Measurements from ENCODE around the gene EFNA5. TPM values are rescaled to one million over a fixed set of nuclear protein-coding genes. Genes with fewer than 3 reads are reported as not detected.

EFNA5 gene
- total and polyA plus RNA-seq, 10 of the 15 experiments (the other 5 are each of a cell fraction or from before 2014, with no cell fraction given): 0.19 to 12.6 (median 3.9) TPM

- FAIRE-seq (no peak), DNase-seq (ENCODE audit: low read depth, low spot score) (no peak), ATAC-seq (no peak)
- Histone ChIP-seq H3K36me3 (ENCODE audit: control insufficient read depth in 2 of 2, insufficient read depth in 2 of 2, low read length in 1 of 2) (no peaks in the 10 kb centered on the region), H3K4me2 (ENCODE audit: control insufficient read depth, insufficient read depth) (no peak overlapping the region), H3K4me1 (ENCODE audit: control insufficient read depth, insufficient read depth, low read length) (no peaks in the 10 kb centered on the region), H2AFZ (ENCODE audit: control insufficient read depth, low read depth, low read length) (no peak overlapping the region), H3K9me3 (replicated peaks; ENCODE audit: control insufficient read depth, insufficient read depth, low read length) (no peaks in the 10 kb centered on the region), H3K79me2 (ENCODE audit: control insufficient read depth, insufficient read depth, low read length) (peaks cover 2% of the 10 kb centered on the region), H3K27me3 (replicated peaks in 1 of 2; ENCODE audit: control insufficient read depth in 2 of 2, insufficient read depth in 2 of 2, low read length in 1 of 2) (no peaks in the 10 kb centered on the region; a peak in 1 of 4 replicates), H3K9ac (ENCODE audit: control insufficient read depth, insufficient read depth, low read length) (no peak overlapping the region), H3K4me3 (no peak overlapping the region), H3K27ac (ENCODE audit: control insufficient read depth, insufficient read depth) (no peak overlapping the region), H4K20me1 (ENCODE audit: control insufficient read depth, insufficient read depth) (no peaks in the 10 kb centered on the region)
- RAD21 ChIA-PET (ENCODE audit: unreplicated experiment): interaction anchor here (0.6 to 1.4 kb wide), 6 partner anchors 30 to 145 kb away, joined by 3 to 5 read pairs (median 4); no protein-coding TSS in a partner anchor
- CTCF ChIA-PET: interaction anchor here (0.6 to 2.1 kb wide), 9 partner anchors 9 to 146 kb away, joined by 3 to 8 read pairs (median 4); no protein-coding TSS in a partner anchor
- in situ Hi-C loops (cut with MboI) (no loop called here), intact Hi-C loops (cut with micrococcal nuclease; ENCODE audit: unreplicated experiment) (no loop called here)
- WGBS (ENCODE audit: insufficient coverage, insufficient replicate concordance, low lambda C conversion rate, missing lambda C conversion rate): 91% methylated on average over 1 of the region's 1 CpG
- TF ChIP-seq STAT1 (conservative IDR thresholded peaks at IDR 0.05) (no peak), IKZF1 (conservative IDR thresholded peaks at IDR 0.05) (no peak), PBX3 (IDR thresholded peaks at IDR 0.05; ENCODE audit: insufficient replicate concordance, low read depth, low read length) (no peak), ASH2L (IDR thresholded peaks at IDR 0.05; ENCODE audit: borderline replicate concordance, low read depth) (no peak), PAX8 (IDR thresholded peaks at IDR 0.05) (no peak), SIN3A (IDR thresholded peaks at IDR 0.05; ENCODE audit: low read depth, low read length) (no peak), NFIC (IDR thresholded peaks at IDR 0.05; ENCODE audit: low read depth, low read length) (no peak), BCL3 (IDR thresholded peaks at IDR 0.05; ENCODE audit: borderline replicate concordance, insufficient read depth, low read depth, low read length, poor library complexity, severe bottlenecking) (no peak), NBN (IDR thresholded peaks at IDR 0.05) (no peak)
- no TSS peak for BruUV-seq (replicated peaks)
- POLR2A ChIA-PET: interaction anchor here (0.8 to 1.3 kb wide), 4 partner anchors 13 to 51 kb away, joined by 3 to 4 read pairs (median 4); no protein-coding TSS in a partner anchor
- SMC1A ChIA-PET (ENCODE audit: uncharacterized antibody, unreplicated experiment): interaction anchor here (0.7 to 2.0 kb wide), 13 partner anchors 9 to 146 kb away, joined by 3 to 12 read pairs (median 4); no protein-coding TSS in a partner anchor
Observed at GRCh38 chr5:107426209-107426608, 244.5 kb downstream of the EFNA5 start.
